GM21528 (cell line): Measurements from ENCODE around the gene ANK2.

Experiments used
- ATAC-seq: cut with Tn5 transposase; IDR thresholded peaks from one replicate; pipeline ENCODE4 v1.9.1; 2021; ENCODE audit warnings: mild to moderate bottlenecking, moderate library complexity; ENCODE audit not compliant: unreplicated experiment, low FRiP score

ANK2 gene

DNA sequence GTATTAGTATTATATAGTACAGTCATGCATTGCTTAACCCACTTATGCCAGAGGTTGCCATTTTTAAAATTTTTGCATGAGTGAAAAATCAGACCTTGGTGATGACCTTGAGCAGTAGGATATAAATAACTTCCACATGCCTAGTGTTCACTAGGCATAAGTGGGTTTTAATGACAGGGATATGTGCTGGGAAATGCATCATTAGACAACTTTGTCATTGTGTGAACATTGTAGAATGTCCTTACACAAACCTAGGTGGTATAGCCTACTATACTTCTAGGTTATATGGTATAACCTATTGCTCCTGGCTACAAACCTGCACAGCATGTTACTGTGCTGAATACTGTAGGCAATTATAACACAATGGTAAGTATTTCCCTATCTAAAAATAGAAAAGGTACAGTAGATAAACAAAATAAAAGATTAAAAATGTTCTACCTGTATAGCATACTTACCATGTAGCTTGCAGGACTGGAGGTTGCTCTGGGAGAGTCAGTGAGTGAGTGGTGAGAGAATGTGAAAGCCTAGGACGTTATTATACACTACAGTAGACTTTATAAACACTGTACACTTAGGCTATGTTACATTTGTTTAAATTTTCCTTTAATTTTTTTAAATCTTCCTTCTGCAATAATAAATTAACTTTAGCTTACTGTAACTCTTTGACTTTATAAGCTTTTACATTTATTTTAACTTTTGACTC is 326.7 kb downstream of the ANK2 start:
- no peak for ATAC-seq

DNA sequence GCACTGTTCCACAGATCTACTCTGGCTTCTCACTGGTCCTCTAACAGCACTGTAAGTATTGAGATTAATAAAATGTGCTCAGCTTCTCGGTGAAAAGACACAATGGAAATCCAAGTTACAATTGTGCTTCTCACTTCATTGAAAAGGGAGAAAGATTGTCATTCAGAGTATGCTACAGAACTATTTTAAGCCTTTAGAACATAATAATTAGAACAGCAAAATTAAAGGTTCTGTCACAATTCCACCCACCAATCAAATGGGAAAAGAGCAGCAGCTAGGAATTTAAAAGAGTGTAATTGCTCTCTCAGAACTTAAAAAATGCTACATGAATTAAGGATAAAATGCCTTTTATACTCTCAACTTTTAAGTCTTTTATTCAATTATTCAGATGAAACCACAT is 329.4 kb downstream of the ANK2 start:
- ATAC-seq: no peak

DNA sequence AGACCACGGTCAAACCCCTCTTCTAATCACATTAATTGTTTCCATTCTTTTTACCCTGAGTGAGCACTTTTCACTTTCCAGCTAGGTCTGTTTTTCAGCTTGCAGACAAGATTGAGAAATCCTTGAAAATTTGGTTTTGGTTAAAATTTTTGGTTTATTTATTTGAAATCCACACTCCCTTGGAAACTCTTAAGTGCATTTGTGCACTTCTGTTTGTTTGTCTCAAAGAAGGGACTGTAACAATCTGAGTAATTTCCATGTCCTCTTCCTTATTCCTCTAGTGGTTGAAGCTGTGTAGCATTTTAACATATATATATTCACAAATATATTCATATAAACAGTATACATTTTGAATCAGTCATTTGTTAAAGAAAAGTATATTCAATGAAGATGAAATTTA is 333.3 kb downstream of the ANK2 start:
- no peak for ATAC-seq

DNA sequence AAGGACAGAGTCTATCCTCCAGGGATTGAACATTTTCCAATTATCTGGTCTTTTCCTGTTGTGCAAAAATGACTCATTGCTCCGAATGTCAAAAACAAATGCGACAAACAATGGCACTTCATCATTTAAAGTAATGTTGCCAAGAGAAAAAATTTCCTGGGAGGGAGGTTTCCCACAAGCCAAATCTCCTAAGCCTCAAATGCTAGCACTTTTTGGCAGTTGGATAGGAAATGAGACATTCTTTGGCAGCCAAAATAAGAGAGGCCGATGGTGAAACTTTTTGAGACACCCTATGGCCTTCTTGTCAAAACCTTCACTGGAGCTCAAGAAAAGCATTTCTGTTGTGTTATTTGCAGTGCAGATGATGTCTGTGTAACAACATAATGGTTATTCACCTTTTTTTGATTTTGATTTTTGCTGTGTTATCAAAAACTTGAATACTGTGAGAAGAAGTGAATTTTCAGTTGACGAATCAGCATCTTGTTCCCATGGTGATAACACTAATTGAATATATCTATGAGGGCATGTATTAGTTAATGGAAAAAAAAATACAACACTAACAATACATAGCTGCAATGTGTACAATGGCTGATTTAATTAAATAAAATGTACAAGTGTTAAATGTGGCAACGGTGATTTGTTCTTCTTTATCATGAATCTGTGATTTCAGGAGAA is 333.8 kb downstream of the ANK2 start:
- ATAC-seq: no peak

DNA sequence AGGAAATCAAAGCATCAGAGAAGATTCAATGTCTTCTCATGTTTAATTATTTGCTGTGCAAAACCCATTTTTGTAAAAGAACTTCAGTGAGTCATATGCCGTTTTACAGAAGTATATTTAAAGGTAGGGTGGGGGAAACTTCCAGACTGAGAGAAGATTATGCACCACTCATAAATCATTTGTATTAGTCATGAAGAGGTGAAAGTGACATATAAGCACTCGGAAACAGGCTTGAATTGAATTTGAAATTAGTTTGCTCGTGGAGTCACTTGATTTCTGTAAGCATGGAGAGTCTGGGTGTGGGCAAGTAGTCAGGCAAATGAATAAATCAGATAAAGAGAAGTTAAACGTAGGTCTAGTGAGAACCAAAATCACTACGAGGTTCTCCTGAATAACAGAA is 335.1 kb downstream of the ANK2 start:
- no peak for ATAC-seq

DNA sequence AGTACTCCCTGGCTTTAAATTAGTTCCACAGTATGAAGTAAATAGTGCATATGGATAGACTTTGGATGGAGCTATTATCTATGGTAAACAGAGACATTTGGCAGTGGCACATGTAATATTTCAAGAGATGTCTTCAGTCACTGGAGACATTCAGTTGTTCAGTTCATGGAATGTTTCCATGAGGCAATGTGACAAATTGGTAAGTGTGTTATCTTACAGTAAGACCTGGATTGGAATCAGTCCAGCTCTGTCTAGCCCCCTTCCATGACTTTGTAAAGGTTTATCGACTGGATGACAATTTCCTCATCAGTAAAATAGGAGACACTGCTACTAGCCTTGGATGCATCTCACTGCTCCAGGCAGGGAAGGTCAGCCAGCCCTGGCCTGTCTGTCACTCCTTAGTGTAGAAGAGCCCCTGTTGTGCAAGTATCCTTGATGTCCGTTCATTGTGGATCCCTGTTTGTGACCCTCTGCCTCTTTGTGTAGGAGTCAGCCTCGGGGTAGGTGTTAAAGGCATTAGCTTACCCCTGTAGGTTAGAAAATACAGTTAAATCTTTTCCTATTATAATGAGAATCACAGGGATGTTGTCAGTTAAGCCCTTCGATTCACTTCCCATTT is 335.9 kb downstream of the ANK2 start:
- no peak for ATAC-seq

DNA sequence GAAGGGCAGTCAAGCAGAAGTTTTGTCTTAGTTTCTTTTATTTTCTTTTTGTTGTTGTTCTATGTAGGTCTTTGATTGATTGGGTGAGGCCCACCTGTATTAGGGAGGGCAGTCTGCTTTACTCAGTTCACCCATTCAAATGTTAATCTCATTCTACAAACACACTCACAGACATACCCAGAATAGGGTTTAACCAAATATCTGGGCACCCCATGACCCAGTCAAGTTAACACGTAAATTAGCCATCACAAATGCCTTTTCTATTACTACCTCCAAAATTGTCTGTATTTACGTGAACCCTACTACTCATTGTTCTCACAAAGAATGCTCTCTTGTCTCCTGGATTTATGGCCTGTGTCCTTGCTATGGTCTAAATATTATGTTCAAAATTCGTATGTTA is 339.7 kb downstream of the ANK2 start:
- ATAC-seq: no peak

DNA sequence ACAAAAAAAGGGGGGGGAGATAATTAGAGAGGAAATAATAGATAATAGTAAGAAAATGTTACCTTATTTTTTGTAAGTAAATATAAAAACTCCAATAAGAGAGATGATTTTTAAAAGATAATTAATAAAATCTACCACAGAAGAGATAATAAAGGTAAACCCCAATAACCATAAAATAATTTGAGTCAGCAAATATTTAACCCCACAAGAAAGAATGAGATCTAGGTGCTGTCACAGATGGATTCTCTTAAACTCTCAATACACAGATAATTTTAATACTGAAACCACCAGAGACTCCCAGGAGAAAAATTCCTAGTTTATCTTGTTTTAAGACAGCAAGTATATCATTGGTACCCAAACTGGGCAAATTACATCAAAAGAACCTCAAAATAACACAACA is 341.4 kb downstream of the ANK2 start:
- no peak for ATAC-seq

DNA sequence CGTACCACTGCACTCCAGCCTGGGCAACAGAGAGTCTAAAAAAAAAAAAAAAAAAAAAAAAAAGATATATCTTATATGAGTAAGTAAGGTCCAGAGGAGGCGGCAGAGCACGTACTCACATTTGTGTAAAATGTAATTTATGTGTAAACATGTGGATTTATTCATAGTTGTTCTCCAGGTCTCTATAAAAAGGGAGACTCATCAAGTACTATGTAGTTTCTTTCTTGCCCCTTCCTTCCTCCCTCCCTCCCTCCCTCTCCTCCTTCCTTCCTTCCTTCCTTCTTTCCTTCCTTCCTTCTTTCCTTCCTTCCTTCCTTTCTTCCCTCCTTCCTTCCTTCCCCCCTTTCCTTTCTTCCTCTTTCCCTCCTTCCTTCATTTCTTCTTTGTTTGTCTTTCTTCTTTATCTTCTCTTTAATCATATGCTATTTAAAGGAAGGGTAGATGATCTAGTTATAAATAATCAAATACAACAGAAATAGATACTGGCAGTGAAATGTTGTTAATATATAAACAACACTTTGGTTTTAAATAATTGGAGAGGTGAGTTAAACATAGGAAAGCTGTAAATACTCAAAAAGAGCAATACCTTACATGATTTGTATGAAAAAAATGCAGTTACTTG is 344.8 kb downstream of the ANK2 start:
- no peak for ATAC-seq

DNA sequence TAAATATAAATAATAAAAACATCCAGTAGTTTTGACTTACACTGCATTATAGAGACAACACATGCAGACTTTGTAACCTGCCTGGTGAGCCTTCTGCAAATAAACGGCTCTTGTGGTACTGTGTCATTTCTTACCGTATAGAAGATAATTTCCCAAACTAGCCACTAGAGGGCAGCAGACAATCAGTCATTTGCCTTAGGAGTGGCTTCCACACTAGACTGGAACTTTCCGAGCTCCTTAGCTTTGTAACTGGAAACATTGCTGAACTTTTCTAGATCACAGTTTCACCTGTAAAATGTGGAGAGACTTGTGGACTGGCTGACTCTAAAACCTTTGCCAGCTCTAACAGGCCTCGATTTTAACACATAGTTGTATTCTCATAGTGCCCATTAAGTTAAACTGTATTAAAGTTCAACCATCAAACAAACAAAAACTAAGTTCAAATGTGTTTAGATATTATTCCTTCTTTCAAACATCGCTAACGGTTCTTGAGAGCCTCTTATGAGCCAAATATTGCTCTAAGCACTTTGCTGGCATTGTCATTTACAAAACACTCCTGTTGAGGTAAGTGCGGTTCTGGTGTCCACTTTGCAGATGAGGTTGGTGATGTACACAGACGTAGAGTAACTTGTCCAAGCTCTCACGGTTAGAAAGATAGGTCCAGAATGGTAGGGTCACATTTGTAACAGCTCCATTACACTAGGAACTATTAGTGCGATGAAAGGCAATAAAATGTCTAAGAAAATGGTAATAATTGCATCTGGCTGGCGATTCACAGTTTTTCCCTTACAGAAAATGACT is 345.5 kb downstream of the ANK2 start:
- ATAC-seq: peak; percentile 97

DNA sequence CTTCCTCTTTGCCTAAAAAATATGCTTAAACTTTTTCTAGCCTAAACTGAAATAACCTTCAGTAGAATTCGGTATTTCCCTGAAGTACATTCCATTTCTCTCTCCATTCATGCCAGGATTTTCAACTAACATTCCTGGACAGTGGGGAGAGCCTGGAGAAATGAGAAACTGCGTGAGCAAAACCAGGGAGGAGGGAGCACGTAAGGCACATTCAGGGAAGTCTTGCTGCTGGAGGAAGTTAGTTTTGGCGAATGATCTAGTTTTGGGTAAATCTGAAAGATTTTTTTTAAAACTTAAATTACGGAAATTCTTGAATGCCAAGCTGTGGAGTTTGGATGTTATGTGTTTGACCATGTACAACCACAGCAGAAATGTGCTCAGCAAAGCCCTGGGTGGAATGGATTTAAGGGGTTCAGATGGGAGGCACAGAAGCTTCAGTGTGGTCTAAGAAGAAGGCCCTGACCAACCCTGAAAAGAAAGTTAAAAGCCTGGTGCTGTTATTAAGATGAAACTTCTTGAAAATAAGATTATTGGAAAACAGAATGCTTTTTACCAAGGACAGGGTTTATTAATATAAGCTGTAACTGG is 347.8 kb downstream of the ANK2 start:
- no peak for ATAC-seq

DNA sequence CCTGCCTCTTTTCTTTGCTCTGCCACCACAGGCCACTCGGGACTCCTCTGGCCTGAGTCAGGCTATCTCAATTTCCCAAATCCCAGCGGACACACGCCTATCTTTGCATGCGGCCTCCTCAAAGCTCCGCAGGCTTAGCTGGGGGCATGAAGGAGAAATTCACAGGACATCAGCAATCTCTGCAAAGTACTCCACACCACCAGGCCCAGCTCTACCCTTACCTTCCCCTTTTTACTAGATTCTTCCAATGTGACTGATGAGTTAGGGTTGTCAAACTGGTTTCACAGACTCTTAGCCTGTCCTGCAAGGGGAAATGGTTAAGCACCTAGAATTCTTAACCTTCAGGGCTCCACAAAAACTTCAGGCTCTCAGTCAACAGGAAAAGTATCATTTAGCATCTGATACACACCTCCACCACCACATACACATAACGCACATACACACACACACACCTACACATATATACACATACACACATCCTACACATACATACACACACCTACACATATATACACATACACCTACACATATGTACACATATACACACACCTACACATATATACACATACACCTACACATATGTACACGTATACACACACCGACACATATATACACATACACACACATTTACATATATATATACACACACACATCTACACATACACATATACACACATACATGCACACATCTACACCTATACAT is 349.1 kb downstream of the ANK2 start:
- ATAC-seq: no peak

DNA sequence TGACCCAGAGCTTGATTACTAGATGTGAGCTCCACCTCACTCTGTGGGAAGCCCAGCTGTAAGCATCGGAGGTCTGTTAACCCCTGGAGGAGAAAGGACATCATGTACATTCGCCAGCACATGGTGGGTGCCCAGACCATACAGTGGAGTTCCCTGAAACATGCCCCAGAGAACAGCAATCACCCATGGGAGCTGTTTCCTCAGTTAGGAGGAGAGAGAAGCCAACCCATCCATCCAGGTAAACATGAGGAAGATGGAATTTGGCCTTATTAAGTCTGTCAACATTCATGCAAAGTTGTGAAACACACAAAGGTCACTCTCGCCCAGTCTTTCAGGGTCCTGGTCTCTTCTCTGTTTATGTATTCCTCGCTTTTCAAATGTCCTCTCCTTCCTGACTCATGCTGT is 354.7 kb downstream of the ANK2 start:
- ATAC-seq: no peak

DNA sequence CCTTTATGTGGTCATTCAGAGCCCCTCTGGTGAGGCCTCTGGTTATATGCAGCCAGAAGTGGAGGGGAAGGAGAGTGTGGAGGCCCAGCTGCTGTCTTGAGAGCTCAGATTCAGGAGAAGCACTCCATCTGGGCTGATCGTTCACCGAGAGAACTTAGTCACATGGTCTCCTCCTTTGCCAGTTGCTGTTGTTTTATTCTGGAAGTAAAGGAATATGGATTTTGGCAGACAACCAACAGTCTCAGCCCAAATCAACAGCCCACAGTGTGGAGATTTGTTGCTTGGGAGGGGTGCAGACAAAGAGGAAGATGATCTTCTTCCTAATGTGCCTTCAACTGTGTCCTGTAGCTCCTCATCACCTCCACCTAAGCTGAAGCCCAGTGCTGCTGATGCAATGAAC is 355.4 kb downstream of the ANK2 start:
- ATAC-seq: no peak

DNA sequence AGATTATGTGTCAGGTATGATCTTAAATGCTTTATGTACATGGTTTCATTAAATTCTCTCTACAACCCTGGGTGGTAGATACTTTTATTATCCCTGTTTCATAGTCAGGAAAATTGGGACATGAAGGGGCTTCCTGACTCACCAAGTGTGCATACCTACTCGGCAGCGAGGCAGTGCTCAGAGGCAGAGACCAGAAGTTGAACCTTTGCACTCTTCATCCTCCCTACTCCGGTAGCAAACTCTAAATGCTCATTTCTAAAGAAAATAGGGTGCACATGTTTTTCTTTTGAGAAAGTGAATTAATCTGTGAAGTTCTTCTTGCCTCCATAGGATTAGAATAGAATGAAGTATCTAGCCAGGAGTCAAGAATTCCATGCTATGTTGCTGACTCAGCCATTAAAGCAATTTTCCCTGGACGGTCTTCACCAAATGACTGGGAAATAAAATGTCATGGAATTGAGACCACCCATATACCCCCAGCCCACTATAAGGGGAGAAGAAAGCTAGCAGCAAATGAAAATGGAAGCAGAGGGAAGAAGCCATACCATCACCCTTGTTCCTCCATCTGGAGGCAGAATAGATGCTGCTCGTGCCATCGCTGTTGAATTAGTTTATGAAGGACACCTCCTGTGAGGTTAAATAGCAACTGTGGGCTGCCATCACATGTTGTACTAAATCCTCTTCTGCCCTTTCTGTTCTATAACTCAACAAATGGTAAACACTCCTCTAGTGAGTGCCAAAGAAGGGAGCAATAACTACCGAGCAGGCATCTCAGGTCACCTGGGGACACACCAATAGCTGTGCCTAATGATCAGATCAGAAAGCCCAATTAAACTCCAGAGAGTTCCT is 356.6 kb downstream of the ANK2 start:
- ATAC-seq: no peak

DNA sequence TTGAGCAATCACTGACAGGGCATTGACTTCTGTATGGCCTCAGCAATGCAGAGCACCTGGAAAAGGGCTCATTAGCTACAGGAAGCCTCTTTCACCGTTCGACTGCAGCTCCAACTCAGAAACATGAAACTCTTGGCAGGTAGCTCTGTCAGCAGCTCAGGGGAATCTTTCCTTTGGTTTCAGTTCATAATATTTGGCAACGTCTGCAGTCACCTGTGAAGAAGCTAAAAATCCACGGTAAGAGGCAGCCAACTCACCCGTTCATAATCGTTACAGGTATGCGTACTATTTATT is 357.2 kb downstream of the ANK2 start:
- no peak for ATAC-seq

DNA sequence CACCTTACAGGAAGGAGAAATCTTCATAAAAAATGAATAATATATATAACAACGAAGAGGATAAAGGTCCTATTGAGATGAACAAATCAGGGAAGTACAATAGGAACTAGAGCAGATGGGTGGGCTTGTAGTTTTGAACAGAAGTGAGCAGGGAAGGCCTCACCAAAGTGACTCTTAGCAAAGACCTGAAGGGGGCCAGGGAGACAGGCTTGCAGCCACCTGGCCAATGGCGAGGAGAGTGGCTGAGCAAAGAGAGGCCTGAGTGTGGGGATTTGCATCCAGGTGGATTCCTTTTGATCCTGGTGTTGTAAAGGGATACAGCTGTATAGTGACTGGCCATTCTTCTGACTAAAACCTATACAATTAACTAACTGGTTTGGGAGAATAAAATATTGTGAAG is 358.0 kb downstream of the ANK2 start:
- ATAC-seq: no peak

DNA sequence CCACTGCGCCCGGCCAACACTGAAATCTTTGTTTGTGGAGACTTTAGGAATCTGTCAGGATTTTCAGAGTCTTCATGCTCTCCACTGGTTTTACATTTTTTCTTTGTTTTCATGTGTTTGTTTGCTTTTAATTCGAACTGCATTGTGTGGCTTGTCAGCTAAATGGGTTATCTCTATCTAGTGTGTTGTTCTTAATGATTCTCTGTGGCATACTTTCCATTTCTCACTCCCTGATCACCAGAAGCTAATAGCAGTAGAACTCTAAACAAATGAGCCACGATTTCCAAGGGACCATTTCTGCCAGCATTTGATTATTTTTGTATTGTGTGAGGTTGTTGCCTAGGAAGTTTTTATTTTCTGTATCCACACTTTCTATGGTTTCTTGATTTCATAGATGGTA is 359.7 kb downstream of the ANK2 start:
- ATAC-seq: no peak

DNA sequence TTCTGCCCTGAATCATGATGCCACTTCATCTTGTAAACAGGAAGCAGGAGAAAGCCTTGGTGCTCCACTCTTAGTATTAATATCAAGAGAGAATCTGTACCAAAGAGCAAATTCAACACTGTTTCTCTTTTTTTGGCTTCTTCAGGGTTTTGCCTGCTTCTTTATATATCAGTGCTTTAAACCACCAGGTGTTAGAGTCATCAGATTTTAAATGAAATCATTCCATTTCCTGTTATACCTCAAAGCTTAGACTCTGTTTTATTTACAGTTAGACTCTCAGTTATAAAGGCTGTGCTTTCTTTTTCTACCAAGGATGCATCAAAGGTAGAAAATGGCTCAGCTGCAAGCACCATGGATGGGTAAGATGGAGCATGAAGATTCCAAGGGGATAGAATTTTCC is 361.2 kb downstream of the ANK2 start:
- no peak for ATAC-seq
